ENCODE measurements around the gene DMD. TPM values are rescaled to one million over a fixed set of nuclear protein-coding genes. Genes with fewer than 3 reads are reported as not detected.

DMD gene
- total and polyA plus RNA-seq, 2 of the 13 experiments (the other 11 are each of a cell fraction or from before 2014, with no cell fraction given): 17.6 to 25.9 TPM

DNA sequence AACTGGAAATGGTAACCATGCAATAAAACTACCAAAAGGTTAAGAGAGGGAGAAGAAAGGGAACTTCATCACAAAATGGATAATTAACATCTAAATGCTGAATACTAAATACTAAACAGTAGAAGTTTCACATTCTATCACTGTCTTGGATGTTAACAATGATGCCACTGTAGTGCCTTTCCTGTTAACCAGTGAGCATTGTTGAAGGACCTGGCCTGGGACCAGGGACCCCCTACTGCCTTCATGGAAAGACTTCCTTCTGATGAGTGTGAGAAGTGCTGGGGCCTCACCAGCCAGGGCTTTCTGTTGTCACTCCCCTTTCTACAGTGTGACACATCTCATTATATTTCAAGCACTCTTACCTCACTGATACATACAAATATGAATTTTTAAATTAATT is 1400.2 kb downstream of the DMD start:
- POLR2A ChIA-PET: no interaction called here
- Histone ChIP-seq H3K4me1 (ENCODE audit: insufficient read depth, low read length) (no peaks in the 10 kb centered on the region), H3K36me3 (replicated peaks in 1 of 2; ENCODE audit: control insufficient read depth in 1 of 2, insufficient read depth in 2 of 2, low read length in 2 of 2) (no peaks in the 10 kb centered on the region), H3K79me2 (ENCODE audit: insufficient read depth, low read length) (no peaks in the 10 kb centered on the region), H3K9me3 (ENCODE audit: low read length) (no peaks in the 10 kb centered on the region), H4K20me1 (ENCODE audit: insufficient read depth, low read length) (no peaks in the 10 kb centered on the region), H3K9ac (ENCODE audit: insufficient read depth, low read depth, low read length) (no peak overlapping the region), H3K4me2 (ENCODE audit: low read depth, low read length) (no peak overlapping the region), H3K27ac (ENCODE audit: extremely low read length, insufficient read depth, low read length) (no peak overlapping the region), H3K4me3 (replicated peaks in 1 of 3; ENCODE audit: insufficient read depth in 1 of 3, low read depth in 2 of 3, low read length in 3 of 3) (no peak overlapping the region), H3K27me3 (ENCODE audit: control insufficient read depth in 1 of 2, insufficient read depth in 2 of 2, low read length in 2 of 2) (no peaks in the 10 kb centered on the region), H2AFZ (ENCODE audit: low read length) (no peak overlapping the region)
- FAIRE-seq: no peak
- intact Hi-C loops (cut with micrococcal nuclease; ENCODE audit: unreplicated experiment): no loop called here
- CTCF ChIA-PET (ENCODE audit: low intra/inter-chr PET ratio, low total read pairs): no interaction called here
- in situ Hi-C loops (cut with HindIII; ENCODE audit: extremely low pct_ligation_motif_present, low pct_unique_long_range_greater_than_20kb): no loop called here
- no peak for ATAC-seq
- no TSS peak for BruUV-seq (replicated peaks)
- DNase-seq (ENCODE audit: low spot score): no peak
- TF ChIP-seq PAF1 (CRISPR knock-in tag; IDR thresholded peaks at IDR 0.05) (no peak), YEATS4 (CRISPR knock-in tag; IDR thresholded peaks at IDR 0.05; ENCODE audit: borderline replicate concordance) (no peak), GPN1 (CRISPR knock-in tag; IDR thresholded peaks at IDR 0.05; ENCODE audit: borderline replicate concordance) (no peak), ZNF577 (CRISPR knock-in tag; IDR thresholded peaks at IDR 0.05; ENCODE audit: borderline replicate concordance, low read depth) (no peak), PAWR (CRISPR knock-in tag; IDR thresholded peaks at IDR 0.05; ENCODE audit: borderline replicate concordance) (no peak), TAF15 (IDR thresholded peaks at IDR 0.05; ENCODE audit: low read depth, low read length, poor library complexity, severe bottlenecking) (no peak), PHF5A (CRISPR knock-in tag; IDR thresholded peaks at IDR 0.05; ENCODE audit: low read depth, unreplicated experiment) (no peak), ZNF546 (CRISPR knock-in tag; conservative IDR thresholded peaks at IDR 0.05) (no peak), ZNF816 (CRISPR knock-in tag; IDR thresholded peaks at IDR 0.05; ENCODE audit: borderline replicate concordance) (no peak), SRY (CRISPR knock-in tag; IDR thresholded peaks at IDR 0.05) (no peak)
- TF ChIP-seq, protein P1, sequence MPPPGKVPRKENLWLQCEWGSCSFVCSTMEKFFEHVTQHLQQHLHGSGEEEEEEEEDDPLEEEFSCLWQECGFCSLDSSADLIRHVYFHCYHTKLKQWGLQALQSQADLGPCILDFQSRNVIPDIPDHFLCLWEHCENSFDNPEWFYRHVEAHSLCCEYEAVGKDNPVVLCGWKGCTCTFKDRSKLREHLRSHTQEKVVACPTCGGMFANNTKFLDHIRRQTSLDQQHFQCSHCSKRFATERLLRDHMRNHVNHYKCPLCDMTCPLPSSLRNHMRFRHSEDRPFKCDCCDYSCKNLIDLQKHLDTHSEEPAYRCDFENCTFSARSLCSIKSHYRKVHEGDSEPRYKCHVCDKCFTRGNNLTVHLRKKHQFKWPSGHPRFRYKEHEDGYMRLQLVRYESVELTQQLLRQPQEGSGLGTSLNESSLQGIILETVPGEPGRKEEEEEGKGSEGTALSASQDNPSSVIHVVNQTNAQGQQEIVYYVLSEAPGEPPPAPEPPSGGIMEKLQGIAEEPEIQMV (CRISPR knock-in tag; IDR thresholded peaks at IDR 0.05; ENCODE audit: low read depth): no peak
- TF ChIP-seq, protein P2, sequence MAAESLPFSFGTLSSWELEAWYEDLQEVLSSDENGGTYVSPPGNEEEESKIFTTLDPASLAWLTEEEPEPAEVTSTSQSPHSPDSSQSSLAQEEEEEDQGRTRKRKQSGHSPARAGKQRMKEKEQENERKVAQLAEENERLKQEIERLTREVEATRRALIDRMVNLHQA (CRISPR knock-in tag; IDR thresholded peaks at IDR 0.05): no peak
- TF ChIP-seq, protein P3, sequence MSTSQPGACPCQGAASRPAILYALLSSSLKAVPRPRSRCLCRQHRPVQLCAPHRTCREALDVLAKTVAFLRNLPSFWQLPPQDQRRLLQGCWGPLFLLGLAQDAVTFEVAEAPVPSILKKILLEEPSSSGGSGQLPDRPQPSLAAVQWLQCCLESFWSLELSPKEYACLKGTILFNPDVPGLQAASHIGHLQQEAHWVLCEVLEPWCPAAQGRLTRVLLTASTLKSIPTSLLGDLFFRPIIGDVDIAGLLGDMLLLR (CRISPR knock-in tag; IDR thresholded peaks at IDR 0.05): no peak
- TF ChIP-seq, protein P4, sequence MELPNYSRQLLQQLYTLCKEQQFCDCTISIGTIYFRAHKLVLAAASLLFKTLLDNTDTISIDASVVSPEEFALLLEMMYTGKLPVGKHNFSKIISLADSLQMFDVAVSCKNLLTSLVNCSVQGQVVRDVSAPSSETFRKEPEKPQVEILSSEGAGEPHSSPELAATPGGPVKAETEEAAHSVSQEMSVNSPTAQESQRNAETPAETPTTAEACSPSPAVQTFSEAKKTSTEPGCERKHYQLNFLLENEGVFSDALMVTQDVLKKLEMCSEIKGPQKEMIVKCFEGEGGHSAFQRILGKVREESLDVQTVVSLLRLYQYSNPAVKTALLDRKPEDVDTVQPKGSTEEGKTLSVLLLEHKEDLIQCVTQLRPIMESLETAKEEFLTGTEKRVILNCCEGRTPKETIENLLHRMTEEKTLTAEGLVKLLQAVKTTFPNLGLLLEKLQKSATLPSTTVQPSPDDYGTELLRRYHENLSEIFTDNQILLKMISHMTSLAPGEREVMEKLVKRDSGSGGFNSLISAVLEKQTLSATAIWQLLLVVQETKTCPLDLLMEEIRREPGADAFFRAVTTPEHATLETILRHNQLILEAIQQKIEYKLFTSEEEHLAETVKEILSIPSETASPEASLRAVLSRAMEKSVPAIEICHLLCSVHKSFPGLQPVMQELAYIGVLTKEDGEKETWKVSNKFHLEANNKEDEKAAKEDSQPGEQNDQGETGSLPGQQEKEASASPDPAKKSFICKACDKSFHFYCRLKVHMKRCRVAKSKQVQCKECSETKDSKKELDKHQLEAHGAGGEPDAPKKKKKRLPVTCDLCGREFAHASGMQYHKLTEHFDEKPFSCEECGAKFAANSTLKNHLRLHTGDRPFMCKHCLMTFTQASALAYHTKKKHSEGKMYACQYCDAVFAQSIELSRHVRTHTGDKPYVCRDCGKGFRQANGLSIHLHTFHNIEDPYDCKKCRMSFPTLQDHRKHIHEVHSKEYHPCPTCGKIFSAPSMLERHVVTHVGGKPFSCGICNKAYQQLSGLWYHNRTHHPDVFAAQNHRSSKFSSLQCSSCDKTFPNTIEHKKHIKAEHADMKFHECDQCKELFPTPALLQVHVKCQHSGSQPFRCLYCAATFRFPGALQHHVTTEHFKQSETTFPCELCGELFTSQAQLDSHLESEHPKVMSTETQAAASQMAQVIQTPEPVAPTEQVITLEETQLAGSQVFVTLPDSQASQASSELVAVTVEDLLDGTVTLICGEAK (IDR thresholded peaks at IDR 0.05): no peak
- TF ChIP-seq, protein P4 (CRISPR knock-in tag; IDR thresholded peaks at IDR 0.05): no peak

All from HepG2 (cell line).